Measurements from ENCODE around the gene LMF2. TPM values are rescaled to one million over a fixed set of nuclear protein-coding genes. Genes with fewer than 3 reads are reported as not detected.
A peak's percentile ranks its signal among the peaks of the same experiment; 100 is the strongest.
"Not testable (repeated sequence)": the region's sequence is repeated elsewhere in the genome, so short reads cannot be mapped to it uniquely, and the experiment has no call there.

Gene LMF2
- total RNA-seq, 1 donor from 2014 or later, result 82.9 TPM

- TF ChIP-seq CTCF (conservative IDR thresholded peaks at IDR 0.05), result no peak
- Mint-ChIP-seq H3K4me1 (peaks cover 6% of the 10 kb centered on the region), H3K9me3 (no peaks in the 10 kb centered on the region), H3K36me3 (ENCODE audit: low read depth) (peaks cover 4% of the 10 kb centered on the region), H3K27ac (ENCODE audit: unreplicated experiment) (no peak overlapping the region), H3K27me3 (ENCODE audit: low read depth) (peaks cover 5% of the 10 kb centered on the region), H3K4me3 (no peak overlapping the region)
- DNase-seq (ENCODE audit: low read depth, low spot score), result no peak
Observed at GRCh38 chr22:50520826-50521453, 13.4 kb upstream of the LMF2 start.

- not testable (repeated sequence) for DNase-seq (ENCODE audit: low read depth, low spot score); H3K4me1 Mint-ChIP-seq; H3K9me3 Mint-ChIP-seq; H3K36me3 Mint-ChIP-seq (ENCODE audit: low read depth); H3K27me3 Mint-ChIP-seq (ENCODE audit: low read depth); H3K27ac Mint-ChIP-seq (ENCODE audit: unreplicated experiment)
- H3K4me3 Mint-ChIP-seq, result peak overlapping the region; percentile 59
Observed at GRCh38 chr22:50520184-50520583, 12.7 kb upstream of the LMF2 start.

GRCh38 chr22:50519151-50519550 is 11.6 kb upstream of the LMF2 start:
- TF ChIP-seq CTCF (conservative IDR thresholded peaks at IDR 0.05), result no peak
- H3K4me3 Mint-ChIP-seq, result no peak overlapping the region
- no peaks in the 10 kb centered on the region for H3K27me3 Mint-ChIP-seq (ENCODE audit: low read depth)
- no peak for DNase-seq (ENCODE audit: low read depth, low spot score)
- no peaks in the 10 kb centered on the region for H3K36me3 Mint-ChIP-seq (ENCODE audit: low read depth)
- no peak overlapping the region for H3K27ac Mint-ChIP-seq (ENCODE audit: unreplicated experiment)
- no peaks in the 10 kb centered on the region for H3K9me3 Mint-ChIP-seq
- H3K4me1 Mint-ChIP-seq, result no peaks in the 10 kb centered on the region

- Mint-ChIP-seq H3K27ac (ENCODE audit: unreplicated experiment) (peak overlapping the region; percentile 43), H3K4me1 (no peaks in the 10 kb centered on the region), H3K27me3 (ENCODE audit: low read depth) (no peaks in the 10 kb centered on the region), H3K4me3 (no peak overlapping the region), H3K9me3 (no peaks in the 10 kb centered on the region), H3K36me3 (ENCODE audit: low read depth) (no peaks in the 10 kb centered on the region)
- no peak for DNase-seq (ENCODE audit: low read depth, low spot score)
- TF ChIP-seq CTCF (conservative IDR thresholded peaks at IDR 0.05), result no peak
Observed at GRCh38 chr22:50518606-50519005, 11.1 kb upstream of the LMF2 start.

- Mint-ChIP-seq H3K4me1 (no peaks in the 10 kb centered on the region), H3K4me3 (no peak overlapping the region), H3K9me3 (no peaks in the 10 kb centered on the region), H3K27me3 (ENCODE audit: low read depth) (no peaks in the 10 kb centered on the region), H3K36me3 (ENCODE audit: low read depth) (no peaks in the 10 kb centered on the region), H3K27ac (ENCODE audit: unreplicated experiment) (no peak overlapping the region)
- TF ChIP-seq CTCF (conservative IDR thresholded peaks at IDR 0.05), result no peak
- DNase-seq (ENCODE audit: low read depth, low spot score), result no peak
Observed at GRCh38 chr22:50517495-50518260, 10.2 kb upstream of the LMF2 start.

GRCh38 chr22:50516891-50517290 is 9.4 kb upstream of the LMF2 start:
- H3K9me3 Mint-ChIP-seq, result no peaks in the 10 kb centered on the region
- peaks cover 4% of the 10 kb centered on the region for H3K4me1 Mint-ChIP-seq
- H3K4me3 Mint-ChIP-seq, result no peak overlapping the region
- TF ChIP-seq CTCF (conservative IDR thresholded peaks at IDR 0.05), result no peak
- no peaks in the 10 kb centered on the region for H3K36me3 Mint-ChIP-seq (ENCODE audit: low read depth)
- DNase-seq (ENCODE audit: low read depth, low spot score), result no peak
- H3K27ac Mint-ChIP-seq (ENCODE audit: unreplicated experiment), result no peak overlapping the region
- no peaks in the 10 kb centered on the region for H3K27me3 Mint-ChIP-seq (ENCODE audit: low read depth)
